NCI-H2107 treated with DMSO at 0.1 percent for 48 hours (cell line): ENCODE measurements around the gene MRPL2.
A peak's percentile ranks its signal among the peaks of the same experiment; 100 is the strongest.
"Not testable (repeated sequence)": the region's sequence is repeated elsewhere in the genome, so short reads cannot be mapped to it uniquely, and the experiment has no call there.

ENCODE experiments used
- DNase-seq: peaks from one replicate; lab custom pipeline; 2025; ENCODE audit not compliant: unreplicated experiment; lab: John Stamatoyannopoulos, UW

Gene MRPL2

GRCh38 chr6:43053545-43054205 lies 5.6 kb downstream of the MRPL2 start, which contains the start of gene CUL7:
TSS of gene CUL7 (minus strand) at chr6:43053851. CDS start at chr6:43052788, 1,063 bp downstream.
- DNase-seq = peak; percentile 64

DNA sequence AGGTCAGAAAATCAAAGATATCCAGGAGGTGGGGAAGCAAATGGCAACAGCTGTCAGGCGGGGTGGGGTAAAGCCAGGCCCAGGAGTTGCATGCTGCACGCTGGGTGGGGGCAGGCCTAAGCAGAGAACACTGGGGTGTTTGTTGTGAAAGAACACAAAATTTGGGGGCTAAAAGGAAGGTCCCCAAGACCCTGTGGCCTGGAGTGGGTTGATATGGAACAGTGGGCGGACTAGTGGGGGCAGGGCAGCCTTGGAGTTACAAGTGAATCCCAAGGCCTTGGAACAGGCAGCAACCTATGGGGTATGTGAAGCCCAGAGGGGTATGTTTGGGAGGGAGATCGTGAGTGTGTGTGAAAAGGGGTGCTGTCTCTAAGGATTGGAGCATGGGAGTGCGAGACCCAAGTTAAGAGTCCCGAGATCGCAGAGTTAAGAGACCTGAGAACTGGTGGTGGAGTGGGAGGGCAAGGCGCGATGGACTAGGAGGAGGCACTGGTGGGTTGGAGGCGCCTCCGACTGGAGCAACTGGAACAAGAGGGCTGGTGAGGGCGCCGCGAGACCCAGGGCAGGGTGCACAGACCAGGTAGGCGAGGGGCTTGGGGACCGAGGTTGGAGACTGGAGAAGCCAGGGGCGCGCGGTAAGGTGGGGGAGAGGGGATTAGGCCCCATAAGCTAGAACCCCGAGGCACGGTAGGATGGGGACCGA lies 6.2 kb downstream of the MRPL2 start:
- no peak for DNase-seq

- no peak for DNase-seq
Measured at GRCh38 chr6:43052225-43052841, 6.9 kb downstream of the MRPL2 start.

DNA sequence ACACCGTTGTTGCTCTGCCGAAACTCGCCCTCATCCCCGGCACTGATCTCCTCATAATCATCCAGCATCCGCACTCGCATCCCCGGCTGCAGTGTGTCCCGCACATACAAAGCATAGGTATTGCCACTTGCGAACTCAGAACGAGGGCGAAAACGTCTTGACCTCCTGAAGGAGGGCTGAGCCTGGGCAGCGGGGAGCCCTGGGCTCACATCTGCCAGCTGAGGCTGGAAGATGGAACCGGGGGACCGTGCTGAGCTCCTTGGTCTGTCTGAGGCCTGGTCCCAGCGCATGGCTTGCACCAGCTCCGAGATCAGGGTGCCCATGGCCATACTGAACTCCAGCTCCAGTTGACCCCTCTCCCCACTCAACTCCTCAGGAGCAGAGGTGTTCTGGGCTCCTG lies 8.3 kb downstream of the MRPL2 start:
- no peak for DNase-seq

- no peak for DNase-seq
Measured at GRCh38 chr6:43047998-43048397, 11.2 kb downstream of the MRPL2 start.

DNA sequence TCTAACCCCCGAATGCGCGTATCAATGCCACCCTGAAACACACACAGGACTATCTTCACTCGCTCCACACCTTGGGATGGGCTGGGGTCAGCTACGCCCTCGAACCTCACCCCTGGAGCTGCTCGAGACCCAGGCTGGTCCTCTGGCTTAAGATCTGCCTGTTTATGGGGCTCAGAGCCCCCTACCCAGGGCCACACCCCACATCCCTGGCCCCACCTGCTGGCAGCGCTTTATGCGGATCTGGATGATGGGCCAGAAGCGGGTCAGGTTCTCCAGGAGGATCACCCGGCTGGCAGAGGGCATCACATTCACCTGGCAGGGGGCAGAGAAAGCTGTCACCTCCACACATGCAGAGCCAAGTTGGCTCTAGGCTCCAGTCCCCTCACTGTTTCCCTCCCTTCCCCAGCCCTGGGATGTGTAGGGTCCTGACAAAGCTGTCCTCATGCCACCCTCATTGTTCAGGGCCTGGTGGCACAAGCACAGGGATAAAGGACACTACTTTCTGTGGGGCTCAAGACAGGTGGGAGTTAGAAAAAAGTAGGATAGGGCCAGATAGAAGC lies 13.8 kb downstream of the MRPL2 start:
- DNase-seq = no peak

- no peak for DNase-seq
Measured at GRCh38 chr6:43043310-43043709, 15.9 kb downstream of the MRPL2 start.

DNA sequence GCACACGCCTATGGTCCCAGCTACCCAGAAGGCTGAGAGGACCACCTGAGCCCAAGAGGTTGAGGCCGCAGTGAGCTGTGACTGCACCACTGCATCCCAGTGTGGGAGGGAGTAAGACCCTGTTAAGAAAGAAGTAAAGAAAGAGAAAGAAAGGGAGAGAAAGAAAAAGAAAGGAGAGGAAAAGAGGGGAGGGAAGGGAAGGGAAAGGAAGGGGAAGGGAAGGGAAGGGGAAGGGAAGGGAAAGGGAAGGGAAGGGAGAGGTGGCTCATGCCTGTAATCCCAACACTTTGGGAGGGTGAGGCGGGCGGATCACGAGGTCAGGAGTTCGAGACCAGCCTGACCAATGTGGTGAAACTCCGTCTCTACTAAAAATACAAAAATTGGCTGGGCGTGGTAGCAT lies 17.8 kb downstream of the MRPL2 start:
- not testable (repeated sequence) for DNase-seq

DNA sequence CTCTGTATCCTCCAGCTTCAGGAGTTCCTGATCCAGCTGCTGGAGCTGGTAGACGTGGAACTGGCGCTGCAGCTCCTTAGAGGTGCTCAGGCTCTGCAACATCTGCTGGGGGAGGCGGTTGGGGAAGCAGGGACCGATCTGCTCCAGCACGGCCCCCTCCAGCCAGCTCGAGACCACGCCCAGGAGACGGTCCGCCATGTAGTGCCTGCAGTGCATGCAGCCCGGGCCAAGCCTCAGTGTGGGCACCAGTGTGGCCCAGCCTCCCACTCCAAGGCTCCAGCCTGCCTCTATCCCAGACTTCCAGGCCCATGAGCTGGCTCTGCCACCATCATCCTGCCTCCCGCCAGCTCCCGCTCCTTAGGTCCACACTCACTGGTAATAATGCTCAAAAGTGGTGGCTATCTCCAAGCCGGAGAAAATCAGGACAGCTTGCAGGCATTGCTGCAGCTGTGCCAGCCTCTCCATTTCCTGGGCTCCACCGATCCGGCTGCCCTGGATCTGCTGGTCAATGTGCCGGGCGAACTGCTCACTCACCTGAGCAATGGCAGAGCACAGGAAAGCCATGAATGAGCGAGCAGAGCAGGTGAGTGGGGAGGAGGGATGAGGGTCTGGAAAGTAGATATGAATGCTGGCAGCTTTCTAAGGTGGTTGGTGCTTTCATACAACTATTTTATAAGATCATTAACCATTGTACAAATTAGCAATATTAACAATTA lies 18.5 kb downstream of the MRPL2 start:
- no peak for DNase-seq

DNA sequence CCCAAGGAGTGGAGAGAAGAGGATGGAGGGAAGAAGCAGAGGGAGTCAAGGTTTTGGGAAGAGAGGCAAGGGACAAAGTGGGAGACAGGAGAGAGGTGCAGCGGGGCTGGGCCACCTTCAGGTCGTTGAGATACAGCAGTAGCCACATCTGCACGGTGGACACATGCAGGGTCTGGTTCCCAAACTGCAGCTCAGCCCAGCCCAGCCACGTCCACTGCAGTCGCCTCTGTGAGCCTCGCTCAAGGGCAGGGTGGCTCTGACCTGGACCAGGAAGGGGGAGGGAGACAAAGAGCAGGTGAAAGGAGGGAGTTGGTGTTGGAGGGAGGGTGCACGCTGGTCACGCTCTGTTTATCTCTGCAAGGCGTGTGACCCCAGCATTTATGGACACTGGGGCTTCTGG lies 20.5 kb downstream of the MRPL2 start:
- no peak for DNase-seq

- no peak for DNase-seq
Measured at GRCh38 chr6:43037706-43038105, 21.5 kb downstream of the MRPL2 start.

GRCh38 chr6:43037197-43037596 lies 22.0 kb downstream of the MRPL2 start:
- no peak for DNase-seq

- no peak for DNase-seq
Measured at GRCh38 chr6:43036712-43037111, 22.5 kb downstream of the MRPL2 start.

DNA sequence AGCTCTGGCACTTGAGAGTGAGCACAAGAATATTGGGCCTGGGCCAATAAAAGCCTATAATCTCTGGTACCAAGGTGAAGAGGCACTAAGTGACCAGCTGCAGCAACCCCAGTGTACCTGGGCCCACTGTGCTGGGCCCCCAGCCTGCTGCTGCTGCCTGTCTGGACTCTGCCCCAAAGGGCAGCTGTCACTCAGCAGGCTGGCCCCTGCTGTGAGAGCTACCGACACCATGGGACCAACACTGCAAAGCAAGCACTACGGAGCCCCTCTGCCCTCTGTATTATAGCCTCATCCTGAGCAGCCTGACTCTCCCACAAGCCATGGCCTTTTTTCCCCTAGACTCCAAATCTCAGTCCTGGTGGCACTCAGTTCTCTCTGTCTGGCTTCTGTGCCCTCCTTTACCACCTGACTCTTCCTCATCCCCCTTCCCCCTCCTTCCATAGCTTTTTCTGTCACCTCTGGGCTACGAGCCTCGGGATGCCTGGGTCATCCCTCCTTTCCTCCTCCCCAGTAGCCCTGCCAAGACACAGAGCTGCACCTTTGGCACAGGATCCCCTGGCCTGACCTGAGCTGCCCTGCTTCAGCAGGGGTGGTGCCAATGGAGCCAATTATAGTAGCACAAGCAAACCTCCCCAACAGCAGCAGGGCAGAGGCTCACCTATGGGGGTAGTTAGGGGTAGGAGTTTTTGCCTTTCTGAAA lies 23.6 kb downstream of the MRPL2 start:
- no peak for DNase-seq

DNA sequence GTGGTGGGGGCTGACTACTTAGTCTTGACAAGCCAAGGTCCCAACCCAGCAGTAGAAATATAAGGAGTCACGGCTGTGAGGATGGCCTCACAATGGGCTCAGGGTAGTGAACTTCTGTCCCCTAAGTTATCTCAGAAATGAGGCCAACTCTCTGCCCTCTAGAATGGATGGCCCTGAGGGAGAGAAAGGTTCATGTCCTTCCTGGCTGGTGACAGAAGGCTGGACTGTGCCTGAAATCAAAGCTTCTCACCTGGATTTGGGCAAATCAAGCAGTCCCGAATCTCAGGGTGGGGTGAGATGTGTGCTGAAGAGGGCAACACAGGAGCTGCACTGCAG lies 25.1 kb downstream of the MRPL2 start:
- DNase-seq = no peak

DNA sequence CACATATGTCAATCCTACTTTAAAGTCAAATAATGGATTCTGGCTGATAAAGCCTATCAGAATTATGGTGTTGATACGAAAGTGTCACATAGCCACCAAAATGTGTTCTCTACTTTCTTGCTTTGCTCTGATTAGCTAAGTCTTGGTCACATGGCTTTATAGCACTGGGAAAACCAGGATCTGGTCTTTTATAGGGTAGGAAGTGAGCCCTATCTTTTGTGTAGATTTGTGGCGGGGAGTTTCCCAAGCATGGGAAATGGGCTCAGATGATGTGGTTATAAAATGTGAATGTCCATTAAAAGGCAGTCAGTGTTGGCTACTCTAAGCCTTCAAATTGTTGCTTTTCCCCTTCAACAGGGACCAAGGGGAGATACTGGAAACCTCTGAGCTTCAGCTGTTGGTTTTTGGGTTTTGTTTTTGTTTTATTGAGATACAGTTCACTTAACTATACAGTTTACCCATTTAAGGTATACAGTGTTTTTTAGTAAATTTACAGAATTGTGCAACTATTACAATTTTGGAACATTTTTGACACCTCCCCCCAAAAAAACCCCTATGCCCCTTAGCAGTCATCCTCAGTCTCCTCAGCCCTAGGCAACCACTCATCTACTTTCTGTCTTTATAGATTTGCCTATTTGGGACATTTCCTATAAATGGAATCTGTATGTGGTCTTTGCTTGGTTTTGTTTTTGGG lies 25.6 kb downstream of the MRPL2 start:
- no peak for DNase-seq

GRCh38 chr6:43032326-43032725 lies 26.9 kb downstream of the MRPL2 start:
- no peak for DNase-seq

- DNase-seq = no peak
Measured at GRCh38 chr6:43029120-43029519, 30.1 kb downstream of the MRPL2 start.

- DNase-seq = no peak
Measured at GRCh38 chr6:43026365-43026764, 32.9 kb downstream of the MRPL2 start.

- DNase-seq = no peak
Measured at GRCh38 chr6:43024436-43024835, 34.8 kb downstream of the MRPL2 start.
